ENCODE results near the gene GRID2.

- TF ChIP-seq POLR2A (IDR thresholded peaks at IDR 0.05; ENCODE audit: low read depth, low read length) (no peak), TAF1 (IDR thresholded peaks at IDR 0.05; ENCODE audit: borderline replicate concordance, low read depth, low read length) (no peak)
Observed at GRCh38 chr4:93446038-93446437, 1142.3 kb downstream of the GRID2 start.
